ENCODE data around the gene REEP2. TPM values are rescaled to one million over a fixed set of nuclear protein-coding genes. Genes with fewer than 3 reads are reported as not detected.

The REEP2 gene
- 11.7 and 28.8 TPM in 2 replicates for total RNA-seq

DNA sequence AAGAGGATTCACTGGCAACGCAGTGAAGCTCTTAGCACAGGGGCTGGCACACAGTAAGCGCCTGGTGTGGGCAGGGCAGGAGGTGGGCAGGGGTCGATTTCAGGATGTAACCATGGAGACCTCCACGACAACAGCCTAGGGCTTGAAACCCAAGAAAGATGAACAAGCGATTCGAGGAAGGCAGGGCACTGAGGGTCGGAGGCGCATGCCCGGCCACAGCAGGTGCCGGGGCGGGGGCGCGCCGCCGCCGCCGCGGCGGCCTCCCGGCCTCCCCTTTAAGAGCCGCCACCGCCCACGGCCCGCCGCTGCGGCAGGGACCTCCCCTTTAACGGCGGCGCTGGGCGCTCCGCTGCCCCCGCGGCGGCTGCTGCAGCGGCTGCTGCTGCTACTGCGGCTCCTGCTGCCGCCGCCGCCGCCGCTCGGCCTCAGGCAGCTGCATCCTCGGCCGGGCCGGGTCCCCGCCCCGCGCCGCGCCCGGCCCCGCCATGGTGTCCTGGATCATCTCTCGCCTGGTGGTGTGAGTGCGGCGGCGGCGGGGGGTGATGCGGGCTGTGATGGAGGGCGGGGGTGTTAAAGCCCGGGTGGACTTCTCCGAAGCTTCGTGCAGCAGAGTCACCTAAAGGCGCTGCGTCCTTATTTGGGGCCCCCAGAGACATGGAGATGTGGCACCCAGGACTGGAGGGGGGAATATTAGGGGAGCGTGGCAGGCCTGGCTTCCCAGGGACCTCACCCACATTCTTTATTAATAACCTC is at the start of gene REEP2:
Gene REEP2, plus strand, starts transcription at position 334 of the 753 bp plus-strand sequence. Its CDS starts 152 bp downstream, at position 486.

DNA sequence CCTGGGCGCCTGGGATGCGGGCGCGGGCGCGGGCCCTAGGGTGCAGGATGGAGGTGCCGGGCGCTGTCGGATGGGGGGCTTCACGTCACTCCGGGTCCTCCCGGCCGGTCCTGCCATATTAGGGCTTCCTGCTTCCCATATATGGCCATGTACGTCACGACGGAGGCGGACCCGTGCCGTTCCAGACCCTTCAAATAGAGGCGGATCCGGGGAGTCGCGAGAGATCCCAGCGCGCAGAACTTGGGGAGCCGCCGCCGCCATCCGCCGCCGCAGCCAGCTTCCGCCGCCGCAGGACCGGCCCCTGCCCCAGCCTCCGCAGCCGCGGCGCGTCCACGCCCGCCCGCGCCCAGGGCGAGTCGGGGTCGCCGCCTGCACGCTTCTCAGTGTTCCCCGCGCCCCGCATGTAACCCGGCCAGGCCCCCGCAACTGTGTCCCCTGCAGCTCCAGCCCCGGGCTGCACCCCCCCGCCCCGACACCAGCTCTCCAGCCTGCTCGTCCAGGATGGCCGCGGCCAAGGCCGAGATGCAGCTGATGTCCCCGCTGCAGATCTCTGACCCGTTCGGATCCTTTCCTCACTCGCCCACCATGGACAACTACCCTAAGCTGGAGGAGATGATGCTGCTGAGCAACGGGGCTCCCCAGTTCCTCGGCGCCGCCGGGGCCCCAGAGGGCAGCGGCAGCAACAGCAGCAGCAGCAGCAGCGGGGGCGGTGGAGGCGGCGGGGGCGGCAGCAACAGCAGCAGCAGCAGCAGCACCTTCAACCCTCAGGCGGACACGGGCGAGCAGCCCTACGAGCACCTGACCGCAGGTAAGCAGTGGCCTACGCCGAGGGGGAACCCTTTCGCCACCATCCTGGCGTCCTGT is 26.6 kb downstream of the REEP2 start, which contains the start of gene EGR1:
Gene EGR1, plus strand, starts transcription at position 219 of the 864 bp plus-strand sequence. Its CDS starts 283 bp downstream, at position 502.

Other genes starting within 250 kb of the REEP2 start
- gene CDC23, start 225.7 kb upstream of the REEP2 start, total RNA-seq: 16.1 and 21.2 TPM in 2 replicates
- gene GFRA3, start 164.4 kb upstream of the REEP2 start, total RNA-seq: under 0.01 TPM in 1 of 2 replicates, not detected in the other
- gene CDC25C, start 107.3 kb upstream of the REEP2 start, total RNA-seq: 1.3 and 20.2 TPM in 2 replicates
- gene FAM53C, start 100.8 kb upstream of the REEP2 start, total RNA-seq: 24.3 and 33.0 TPM in 2 replicates
- gene KDM3B, start 86.4 kb upstream of the REEP2 start, total RNA-seq: 30.8 and 39.2 TPM in 2 replicates
- 8.5 and 11.7 TPM in 2 replicates for gene EGR1, start 26.4 kb downstream of the REEP2 start, total RNA-seq
- gene ETF1, start 104.2 kb downstream of the REEP2 start, total RNA-seq: 49.2 and 85.9 TPM in 2 replicates
- gene HSPA9, start 136.3 kb downstream of the REEP2 start, total RNA-seq: 225 and 349 TPM in 2 replicates